ENCODE data around the gene PTPRN2.

GRCh38 chr7:157553256-157553655 is 1034.4 kb downstream of the PTPRN2 start:
- TF ChIP-seq CTCF (IDR thresholded peaks at IDR 0.05) (no peak), POLR2A (IDR thresholded peaks at IDR 0.05) (no peak)
